GM19372 (cell line): ENCODE measurements around the gene CEACAM4.
"Not testable (repeated sequence)": the region's sequence is repeated elsewhere in the genome, so short reads cannot be mapped to it uniquely, and the experiment has no call there.

Experiments used
- ATAC-seq: cut with Tn5 transposase; IDR thresholded peaks from one replicate; pipeline ENCODE4 v1.9.1; 2021; ENCODE audit warnings: mild to moderate bottlenecking, low read depth, moderate library complexity; ENCODE audit not compliant: unreplicated experiment

Gene CEACAM4

DNA sequence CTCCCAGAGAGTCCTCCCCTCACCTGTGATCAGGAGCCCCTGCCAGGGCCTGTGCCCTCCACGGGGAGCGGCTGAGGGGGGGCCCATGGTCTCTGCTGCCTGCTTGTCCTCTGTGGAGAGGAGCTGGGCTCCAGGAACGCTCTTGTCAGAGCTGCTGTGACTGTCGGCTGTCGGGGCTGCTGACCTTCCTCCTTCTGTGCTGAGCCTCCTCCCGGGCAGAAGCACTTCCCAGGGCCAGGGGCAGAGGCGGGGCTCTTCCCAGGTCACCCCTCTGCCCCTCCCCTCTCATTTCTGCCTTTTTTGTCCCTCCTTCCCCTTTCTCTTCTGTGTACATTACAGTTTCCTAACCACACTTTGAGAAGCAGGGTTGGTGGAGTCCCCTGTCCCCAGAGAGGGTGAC lies at the start of gene CEACAM4:
TSS of gene CEACAM4 (minus strand) at position 198 of the 400 bp plus-strand sequence. CDS start at position 87, 111 bp downstream.
- no peak for ATAC-seq

DNA sequence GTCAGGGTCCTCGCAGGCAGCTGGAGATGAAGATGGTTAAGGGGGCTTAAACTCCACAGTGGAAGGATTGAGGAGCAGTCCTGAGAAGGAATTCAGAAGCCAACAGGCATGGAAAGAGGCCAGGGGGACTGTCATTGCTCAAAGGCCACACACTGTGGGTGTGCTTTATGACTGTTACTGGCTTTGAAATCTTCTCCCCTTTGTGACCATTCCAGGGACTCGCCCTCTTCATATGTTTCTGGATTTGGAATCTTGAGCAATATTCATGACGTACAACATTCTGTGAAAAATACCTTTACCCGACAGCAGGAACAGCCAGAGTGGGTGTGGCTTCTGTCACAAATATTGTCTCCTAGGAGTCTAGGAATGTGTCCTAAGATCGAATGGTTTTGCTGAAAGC lies 44.6 kb upstream of the CEACAM4 start:
- ATAC-seq: no peak

DNA sequence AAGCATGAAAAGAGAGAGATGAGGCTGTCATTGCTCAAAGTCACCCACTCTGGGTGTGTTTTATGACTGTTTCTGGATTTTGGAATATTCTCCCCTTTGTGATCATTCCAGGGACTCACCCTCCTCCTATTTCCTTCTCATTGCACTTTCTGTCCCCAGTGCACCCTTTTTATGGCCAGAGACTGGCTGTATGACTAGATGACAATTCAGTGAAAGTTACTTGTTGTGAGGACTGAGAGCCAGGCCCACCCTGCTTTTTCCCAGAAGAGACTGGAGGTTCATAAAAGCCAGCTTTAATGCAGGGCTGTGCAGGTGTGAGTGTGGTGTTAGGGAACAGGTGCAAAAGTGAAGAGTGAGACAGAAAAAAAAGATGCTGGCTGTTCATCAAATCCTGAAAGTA lies 43.9 kb upstream of the CEACAM4 start:
- ATAC-seq: no peak

DNA sequence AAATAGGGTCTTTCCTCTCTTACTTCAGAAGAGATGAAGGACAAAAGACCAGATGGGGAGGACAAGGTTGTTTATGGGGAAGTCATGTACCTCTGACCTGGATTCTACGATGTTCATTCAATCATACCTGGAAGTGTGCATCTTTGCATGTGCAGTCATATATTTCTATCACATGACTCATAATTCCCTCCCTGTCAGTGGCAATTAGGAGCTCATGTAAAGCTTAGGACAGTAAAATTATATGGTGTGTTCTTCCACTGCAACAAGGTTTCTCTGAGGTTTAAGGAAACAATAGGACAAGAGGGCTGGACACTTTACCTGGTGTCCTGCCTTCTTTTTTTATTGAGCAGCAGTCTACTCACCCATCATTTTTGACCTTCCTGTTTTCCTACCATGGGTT lies 41.4 kb upstream of the CEACAM4 start:
- no peak for ATAC-seq

DNA sequence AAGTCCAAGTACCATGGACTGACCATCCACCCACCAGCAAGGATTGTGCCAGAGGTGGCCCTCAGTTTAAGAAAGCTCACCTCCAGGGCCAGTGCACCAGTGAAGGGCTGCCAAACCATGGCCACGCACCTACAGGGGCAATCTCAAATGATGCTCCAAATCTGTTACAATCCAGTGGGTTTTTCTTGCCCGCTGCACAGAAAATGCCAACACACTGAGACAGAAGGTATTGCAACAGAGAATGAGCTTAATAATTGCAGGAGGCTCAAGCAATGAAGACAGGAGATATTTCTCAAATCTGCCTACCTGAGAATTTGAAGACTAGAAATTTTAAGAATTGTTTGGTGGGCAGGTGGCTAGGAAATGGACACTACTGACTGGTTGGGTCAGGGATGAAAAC lies 39.2 kb upstream of the CEACAM4 start:
- no peak for ATAC-seq

DNA sequence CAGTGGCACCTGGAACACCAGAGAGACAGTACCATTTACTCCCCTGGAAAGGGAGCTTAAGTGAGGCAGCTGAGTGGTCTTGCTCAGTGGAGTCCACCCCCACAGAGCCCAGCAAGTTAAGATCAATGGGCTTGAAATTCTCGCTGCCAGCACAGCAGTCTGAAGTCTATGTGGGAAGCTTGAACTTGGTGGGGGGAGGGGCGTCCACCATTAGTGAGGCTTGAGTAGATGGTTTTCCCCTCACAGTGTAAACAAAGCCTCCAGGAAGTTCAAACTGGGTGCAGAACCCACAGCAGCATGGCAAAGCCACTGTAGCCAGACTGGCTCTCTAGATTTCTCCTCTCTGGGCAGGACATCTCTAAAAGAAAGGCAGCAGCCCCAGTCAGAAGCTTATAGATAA lies 30.3 kb upstream of the CEACAM4 start:
- no peak for ATAC-seq

DNA sequence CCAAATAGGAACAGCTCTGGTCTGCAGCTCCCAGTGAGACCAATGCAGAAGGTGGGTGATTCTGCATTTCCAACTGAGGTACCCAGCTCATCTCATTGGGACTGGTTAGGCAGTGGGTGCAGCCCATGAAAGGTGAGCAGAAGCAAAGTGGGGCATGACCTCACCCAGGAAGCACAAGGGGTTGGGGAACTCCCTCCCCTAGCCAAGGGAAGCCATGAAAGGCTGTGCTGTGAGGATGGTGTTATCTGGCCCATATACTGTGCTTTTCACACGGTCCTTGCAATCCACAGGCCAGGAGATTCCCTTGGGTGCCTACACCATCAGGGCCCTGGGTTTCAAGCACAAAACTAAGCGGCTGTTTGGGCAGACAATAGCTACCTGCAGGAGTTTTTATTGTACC lies 29.9 kb upstream of the CEACAM4 start:
- not testable (repeated sequence) for ATAC-seq

DNA sequence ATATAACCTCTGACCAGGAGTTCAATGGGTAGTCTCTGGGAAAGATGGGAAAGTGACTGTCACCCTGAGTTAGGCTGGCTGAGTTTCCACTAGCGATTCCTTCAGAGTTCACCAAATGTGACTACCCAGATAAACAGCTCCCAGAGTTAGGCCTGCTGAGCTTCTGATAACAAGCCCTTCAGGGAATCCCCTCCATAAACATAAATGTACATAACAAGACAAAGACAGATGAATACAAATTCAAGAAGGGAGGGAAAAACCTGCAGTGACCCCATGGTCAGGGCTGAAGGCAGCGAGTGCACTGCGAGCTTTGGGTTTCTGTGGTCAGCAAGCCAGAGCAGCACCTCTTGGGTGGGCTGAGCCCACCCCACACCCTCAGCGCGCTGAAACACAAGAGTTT lies 25.4 kb upstream of the CEACAM4 start:
- ATAC-seq: no peak

DNA sequence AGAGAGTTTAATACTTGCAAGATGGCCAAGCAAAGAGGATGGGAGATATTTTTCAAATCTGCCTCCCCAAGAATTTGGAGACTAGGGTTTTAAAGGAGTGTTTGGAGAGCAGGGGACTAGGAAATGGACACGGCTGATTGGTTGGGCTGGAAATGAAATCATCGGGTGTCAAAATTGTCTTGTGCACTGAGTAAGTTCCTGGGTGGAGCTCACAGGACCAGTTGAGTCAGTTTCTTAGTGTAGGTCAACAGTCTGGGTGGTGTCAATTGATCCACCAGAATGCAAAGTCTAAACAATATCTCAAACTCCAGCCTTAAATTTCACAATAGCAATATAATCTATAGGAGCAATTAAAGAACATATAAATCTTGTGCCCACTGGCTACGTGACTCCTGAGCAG lies 23.0 kb upstream of the CEACAM4 start:
- ATAC-seq: no peak

DNA sequence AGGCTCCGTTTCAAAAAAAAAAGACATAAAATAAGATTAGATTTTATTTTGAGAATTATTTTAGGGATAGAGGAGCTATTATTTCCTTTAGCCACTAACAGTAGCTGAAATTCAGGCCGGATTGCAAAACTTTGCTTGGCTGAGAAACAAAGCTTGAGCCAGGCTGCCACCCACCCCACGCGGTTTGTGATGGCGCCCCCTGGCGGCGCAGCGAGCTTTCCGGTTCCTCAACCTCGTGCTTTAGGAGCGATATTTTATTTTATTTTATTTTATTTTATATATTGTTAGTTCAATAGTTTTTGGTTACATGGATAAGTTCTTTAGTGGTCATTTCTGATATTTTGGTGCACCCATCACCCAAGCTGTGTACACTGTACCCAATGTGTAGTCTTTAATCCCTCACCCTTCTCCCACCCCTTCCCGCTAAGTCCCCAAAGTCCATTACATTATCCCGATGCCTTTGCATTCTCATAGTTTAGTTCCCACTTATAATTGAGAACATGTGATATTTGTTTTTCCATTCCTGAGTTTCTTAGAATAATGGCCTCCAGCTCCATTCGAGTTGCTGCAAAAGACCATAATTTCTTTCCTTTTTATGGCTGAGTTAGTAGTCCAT lies 19.8 kb upstream of the CEACAM4 start:
- no peak for ATAC-seq

DNA sequence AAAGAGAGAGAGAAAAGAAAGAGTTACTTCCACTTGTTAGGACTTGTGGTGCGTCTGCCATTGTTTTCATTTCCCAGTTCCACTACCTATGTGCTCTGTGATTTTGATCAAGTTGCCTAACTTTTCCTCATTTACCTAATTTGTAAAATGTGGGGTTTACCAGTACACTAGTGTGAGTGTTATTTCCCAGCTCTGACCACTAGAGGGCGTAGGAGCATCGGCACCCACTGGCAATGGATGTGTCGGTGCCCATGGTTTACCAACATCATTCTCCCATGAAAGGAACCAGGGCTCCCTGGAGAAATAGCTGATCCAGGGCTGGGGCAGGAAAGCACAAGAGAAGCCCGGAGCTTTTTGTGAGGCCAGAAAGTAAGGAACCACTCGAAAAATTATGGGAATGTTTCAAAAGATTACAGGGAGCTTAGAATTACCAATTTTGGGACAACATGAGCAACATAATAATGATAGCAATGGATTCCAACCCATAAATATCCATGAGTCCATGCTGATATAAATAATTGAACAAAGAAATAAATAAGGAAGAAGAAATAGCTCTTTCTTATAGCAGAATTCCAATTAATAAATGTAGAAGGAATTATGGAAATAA lies 15.1 kb upstream of the CEACAM4 start:
- no peak for ATAC-seq

DNA sequence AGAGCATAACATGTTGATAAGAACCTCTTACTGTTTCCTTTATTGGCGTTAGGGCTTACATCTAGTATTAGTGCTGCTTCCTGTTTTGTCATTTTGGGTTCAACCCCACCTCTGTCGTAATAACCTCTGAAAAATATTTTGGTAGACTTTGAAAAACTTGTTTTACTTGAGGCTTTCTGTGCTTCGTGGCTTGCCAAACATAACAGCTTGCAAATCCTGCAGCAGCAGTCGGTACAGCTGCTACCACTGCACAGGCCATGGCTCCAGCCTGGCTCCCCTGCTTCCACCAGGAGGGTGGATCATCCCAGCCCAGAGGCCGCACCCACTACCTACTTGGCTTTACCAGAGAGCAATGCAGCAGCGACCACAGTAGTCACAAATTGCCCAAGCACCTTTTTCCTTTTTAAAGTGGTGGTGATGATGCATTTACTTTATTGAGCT lies 11.8 kb upstream of the CEACAM4 start:
- no peak for ATAC-seq

DNA sequence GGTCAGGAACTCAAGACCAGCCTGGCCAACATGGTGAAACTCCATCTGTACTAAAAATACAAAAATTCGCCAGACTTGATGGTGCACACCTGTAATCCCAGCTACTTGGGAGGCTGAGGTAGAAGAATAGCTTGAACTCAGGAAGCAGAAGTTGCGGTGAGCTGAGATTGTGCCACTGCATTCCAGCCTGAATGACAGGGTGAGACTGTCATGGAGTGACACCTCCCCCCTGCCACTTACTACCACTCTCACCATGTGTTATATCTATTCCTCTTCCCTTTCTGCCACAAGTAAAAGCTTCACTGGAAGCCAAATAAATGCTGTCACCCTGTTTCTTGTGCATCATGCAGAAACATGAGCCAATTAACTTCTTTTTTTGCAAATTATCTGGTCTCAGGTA lies 10.6 kb upstream of the CEACAM4 start:
- no peak for ATAC-seq

DNA sequence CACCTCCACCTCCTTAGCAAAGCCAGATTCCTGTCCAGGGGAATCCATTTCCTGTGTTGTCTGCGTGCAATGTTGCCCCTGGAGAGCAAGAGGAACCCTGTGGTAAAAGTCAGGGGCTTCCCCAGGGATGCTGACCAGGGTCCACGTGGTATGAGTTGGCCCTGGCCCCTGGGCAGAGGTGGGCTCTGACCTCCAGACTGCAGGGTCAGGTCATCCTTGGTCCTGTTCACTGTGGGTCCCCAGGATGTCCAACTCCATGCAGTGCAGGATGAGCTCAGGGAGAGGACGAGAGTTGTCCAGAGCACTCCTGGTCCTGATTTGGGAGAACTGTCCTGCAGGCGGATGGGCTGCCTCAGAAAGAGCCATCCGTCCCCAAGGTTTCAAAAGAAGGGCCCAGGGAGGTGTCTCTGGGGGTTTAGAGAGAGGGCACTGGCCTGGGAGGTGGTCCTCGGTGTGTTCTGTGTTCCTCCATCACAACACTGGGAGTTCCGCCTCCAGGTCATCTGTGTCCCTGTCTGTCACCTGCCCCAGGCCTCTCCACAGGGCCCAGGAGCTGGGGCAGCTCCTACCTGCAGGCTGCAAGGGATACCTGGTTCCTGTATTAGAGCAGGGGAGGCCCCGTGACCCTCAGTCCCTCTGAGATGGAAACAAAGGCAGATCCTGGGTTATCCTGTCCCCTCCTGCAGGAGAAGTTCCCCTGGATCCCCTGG lies 1.2 kb upstream of the CEACAM4 start:
- no peak for ATAC-seq

DNA sequence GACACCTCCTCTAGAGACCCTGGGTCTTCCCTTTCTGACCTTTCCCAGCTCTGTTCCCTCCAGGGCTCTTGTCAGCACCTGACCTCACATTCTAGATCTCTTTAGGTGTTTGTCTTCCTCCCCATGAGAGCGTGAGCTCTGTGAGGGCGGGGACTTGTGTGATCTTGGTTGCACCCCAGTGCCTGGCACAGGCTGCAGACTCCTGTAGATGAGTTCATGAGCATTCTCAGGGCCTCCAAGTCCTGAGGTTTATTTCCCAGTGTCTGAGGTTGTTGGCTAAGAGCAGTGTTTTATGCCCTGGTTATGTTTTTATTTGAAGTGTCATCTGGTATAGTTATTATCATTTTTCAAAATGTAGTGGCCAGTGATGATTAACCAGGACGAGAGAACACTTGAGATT lies 596 bp downstream of the CEACAM4 start:
- no peak for ATAC-seq

DNA sequence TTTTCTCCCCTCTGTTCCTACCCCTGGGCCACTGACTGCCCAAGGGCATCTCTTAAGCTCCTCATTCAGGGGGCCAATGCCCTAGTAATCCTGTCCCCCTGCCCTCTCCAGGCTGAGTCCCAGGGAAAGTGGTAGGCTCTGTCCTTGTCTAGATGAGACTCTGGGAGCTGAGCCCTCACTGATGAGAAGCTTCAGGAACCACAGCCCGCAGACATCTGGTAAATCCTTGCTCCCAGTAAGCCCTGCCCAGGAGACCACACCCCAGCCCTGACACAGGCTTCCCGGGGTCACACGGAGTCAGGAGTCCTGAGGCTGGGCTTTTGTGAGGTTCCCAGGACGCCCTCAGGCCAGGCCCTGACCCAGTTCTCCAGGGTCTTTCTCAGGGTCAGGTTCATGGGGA lies 1.9 kb downstream of the CEACAM4 start:
- ATAC-seq: no peak

DNA sequence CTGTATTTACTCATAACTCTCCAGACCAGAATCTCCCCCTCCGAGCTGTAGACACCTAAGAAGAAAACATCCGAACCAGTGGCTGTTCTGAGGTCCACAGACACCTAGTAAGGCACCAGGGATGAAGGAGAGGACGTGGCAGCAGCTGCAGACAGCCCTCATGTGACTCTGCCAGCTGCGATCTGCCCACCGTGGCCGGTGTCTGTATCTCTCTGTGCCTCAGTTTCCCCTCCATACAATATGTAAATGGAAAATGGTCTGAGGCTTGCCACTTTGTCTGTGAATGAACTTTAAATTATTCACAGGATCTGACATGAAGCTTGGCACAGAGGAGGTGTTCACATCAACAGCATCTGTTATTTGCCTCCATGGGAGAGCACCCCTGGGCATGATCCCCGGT lies 2.4 kb downstream of the CEACAM4 start:
- no peak for ATAC-seq

DNA sequence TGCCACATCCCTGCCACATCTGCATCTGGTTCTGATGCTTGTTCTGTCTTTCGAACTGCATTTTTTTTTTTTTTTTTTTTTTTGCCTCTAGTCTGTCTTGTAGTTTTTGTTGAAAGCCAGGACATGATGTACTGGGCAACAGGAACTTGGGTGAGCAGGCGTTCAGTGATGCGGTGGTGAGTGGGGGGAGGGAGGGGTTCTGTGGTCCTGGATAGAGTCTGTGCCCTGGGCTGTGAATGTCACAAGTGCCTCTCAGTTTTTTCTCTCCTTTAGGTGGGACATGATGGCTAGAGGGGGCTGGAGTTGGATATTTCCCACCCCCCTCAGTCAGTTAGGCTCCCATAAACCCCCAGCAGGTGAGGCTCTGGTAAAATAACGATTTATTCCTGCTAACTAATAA lies 3.5 kb downstream of the CEACAM4 start:
- ATAC-seq: no peak

DNA sequence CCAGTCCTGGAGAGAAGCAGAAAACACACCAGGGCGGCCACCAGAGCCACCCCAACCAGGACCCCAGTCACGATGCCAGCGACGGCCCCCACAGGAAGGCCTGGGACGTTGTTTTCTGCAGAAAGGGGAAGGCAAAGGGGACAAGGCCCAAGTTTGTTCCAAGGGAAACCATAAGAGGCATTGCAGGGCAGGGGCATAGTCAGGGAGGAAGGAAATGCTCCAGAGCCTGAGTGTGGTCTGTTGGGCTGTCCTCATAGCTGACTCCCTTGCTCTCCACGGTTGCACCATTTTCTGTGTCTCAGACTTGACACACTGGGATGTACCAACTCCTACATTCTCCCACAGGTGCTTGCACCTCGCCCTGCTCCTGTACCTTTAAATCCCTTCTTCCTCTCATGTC lies 5.2 kb downstream of the CEACAM4 start:
- no peak for ATAC-seq

DNA sequence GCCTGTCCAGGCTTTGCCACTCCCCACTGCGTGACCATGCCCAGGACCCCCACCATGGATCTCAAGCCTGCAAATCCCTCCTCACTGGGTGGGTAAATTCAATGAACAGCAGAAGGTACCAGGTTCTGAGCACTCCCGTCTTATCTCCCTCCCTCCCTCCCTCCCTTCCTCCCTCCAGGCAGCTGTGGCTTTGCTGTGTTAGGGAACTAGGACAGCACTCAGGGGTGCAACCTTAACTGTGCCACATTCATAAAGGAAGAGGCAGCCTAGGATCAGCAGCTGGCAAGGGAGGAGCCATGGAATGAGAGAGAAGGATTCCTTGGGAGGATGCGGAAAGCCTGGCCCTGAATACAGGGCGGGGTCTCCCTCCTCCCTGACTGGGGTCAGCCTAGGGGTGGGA lies 5.6 kb downstream of the CEACAM4 start:
- ATAC-seq: no peak

DNA sequence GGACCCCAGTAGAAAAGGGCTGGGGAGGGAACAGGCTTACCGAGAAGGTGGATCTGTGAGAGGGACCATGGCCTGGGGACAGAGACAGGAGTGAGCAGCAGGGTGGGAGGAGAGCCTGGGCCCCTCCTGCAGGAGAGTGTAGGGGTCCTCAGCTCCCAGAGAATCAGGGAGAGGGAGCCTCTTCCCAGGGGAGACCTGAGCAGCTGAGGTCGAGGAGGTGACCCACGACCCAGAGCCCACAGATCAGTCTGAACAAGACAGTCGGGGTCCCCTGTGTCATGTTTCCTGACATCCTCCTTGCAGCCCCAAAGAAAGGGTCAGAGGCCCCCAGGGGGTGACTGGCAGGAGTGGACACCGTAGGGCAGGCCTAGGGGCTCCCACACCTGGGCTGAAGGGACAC lies 6.7 kb downstream of the CEACAM4 start:
- ATAC-seq: no peak

DNA sequence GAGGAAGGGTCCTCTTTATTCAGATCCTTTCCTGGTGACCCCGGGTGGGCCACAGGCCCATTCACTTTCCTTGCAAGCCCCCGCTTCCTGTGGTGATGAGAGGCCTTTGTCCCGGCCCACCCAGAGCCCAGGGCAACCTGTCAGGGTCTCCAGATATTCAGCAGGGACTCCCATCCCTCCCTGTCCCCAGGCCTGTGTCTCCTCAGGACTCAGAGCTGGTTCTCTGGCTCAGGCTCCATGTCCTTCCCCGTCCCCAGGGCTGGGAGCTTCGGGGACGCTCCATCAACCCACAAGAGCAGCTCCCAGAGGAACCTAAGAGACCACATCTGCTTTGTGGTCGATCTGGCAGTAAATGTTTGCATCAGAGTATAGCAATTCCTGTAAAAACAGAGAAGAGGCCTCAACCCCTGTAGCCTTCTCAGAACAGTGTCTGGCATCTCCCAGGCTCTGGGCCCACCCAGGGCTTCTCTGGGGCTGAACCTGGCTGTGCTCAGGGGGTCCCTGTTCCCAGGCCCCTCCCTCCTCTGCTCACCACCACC lies 7.8 kb downstream of the CEACAM4 start:
- no peak for ATAC-seq
